ENCODE results near the gene ANKS1A.

ANKS1A gene

DNA sequence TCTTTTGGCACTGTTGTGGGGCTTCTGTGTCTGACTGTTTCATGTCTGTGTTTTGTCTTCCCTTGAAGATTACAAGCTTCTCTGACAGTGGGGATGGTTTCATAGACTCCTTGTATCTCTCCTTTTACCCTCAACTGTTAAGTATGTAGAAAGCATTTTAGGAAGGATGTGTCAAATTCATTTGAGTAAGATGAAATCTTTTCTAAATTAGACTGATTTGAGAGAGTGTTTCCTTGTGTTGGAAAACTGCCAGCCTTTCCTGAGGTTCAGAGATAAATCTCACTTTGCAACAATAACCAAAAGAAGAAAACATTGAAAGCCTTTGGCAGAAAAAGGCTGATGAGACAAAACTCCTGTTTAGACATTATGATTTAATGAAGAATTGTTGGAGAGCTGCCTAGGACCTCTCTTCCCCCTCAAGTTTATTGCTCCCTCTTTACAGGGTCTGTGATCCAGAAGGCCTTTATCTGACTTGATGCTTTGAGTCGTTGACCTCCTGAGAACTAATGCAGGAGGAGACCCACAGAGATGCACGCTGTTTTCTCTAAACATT lies 68.3 kb downstream of the ANKS1A start:
- DNase-seq (ENCODE audit: low read depth): peak; percentile 30
- no peak overlapping the region for H3K4me3 ChIP-seq (replicated peaks; ENCODE audit: low read depth, low read length)
- TF ChIP-seq, protein P1, sequence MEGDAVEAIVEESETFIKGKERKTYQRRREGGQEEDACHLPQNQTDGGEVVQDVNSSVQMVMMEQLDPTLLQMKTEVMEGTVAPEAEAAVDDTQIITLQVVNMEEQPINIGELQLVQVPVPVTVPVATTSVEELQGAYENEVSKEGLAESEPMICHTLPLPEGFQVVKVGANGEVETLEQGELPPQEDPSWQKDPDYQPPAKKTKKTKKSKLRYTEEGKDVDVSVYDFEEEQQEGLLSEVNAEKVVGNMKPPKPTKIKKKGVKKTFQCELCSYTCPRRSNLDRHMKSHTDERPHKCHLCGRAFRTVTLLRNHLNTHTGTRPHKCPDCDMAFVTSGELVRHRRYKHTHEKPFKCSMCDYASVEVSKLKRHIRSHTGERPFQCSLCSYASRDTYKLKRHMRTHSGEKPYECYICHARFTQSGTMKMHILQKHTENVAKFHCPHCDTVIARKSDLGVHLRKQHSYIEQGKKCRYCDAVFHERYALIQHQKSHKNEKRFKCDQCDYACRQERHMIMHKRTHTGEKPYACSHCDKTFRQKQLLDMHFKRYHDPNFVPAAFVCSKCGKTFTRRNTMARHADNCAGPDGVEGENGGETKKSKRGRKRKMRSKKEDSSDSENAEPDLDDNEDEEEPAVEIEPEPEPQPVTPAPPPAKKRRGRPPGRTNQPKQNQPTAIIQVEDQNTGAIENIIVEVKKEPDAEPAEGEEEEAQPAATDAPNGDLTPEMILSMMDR (IDR thresholded peaks at IDR 0.05; ENCODE audit: low read length, missing control alignments): no peak

DNA sequence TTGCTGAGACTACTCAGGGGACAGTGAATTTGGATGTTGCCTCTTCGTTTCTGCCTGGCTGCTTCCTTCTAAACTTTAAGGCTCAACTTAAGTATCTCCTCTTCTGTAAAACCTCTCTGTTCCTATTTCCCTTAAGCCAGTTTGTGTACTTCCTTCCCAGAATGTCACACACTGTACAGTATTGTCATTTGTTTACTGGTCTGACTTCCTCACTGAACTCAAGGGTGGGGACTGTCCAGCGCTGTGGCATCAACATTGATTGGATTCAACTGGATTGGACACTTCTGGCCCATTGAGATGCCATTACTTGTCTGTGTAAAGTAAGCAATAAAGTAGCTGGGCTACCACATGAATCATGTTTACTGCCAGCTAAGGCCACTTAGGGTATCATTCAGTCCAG lies 69.7 kb downstream of the ANKS1A start:
- no peak overlapping the region for H3K4me3 ChIP-seq (replicated peaks; ENCODE audit: low read depth, low read length)
- TF ChIP-seq, protein P1 (IDR thresholded peaks at IDR 0.05; ENCODE audit: low read length, missing control alignments): no peak
- DNase-seq (ENCODE audit: low read depth): no peak

DNA sequence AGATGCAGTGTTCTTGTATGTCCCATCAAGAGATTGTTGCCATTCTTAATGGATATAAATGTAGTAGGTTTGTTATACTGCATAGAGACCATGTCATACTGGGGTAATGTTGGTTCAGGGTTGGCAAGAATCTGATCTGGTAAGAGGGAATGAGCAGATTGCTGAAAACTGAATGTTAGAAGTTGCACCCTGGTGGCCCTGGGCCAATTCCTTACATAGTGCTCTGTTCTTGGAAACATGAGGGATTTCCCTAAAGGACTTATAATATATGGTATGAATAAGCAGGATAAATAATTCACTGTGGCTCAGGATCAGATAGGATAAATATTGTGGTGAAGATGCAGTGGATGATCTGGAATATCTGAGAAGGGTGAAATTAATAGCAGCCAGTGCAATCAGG lies 70.2 kb downstream of the ANKS1A start:
- H3K4me3 ChIP-seq (replicated peaks; ENCODE audit: low read depth, low read length): no peak overlapping the region
- no peak for DNase-seq (ENCODE audit: low read depth)
- TF ChIP-seq, protein P1 (IDR thresholded peaks at IDR 0.05; ENCODE audit: low read length, missing control alignments): no peak

DNA sequence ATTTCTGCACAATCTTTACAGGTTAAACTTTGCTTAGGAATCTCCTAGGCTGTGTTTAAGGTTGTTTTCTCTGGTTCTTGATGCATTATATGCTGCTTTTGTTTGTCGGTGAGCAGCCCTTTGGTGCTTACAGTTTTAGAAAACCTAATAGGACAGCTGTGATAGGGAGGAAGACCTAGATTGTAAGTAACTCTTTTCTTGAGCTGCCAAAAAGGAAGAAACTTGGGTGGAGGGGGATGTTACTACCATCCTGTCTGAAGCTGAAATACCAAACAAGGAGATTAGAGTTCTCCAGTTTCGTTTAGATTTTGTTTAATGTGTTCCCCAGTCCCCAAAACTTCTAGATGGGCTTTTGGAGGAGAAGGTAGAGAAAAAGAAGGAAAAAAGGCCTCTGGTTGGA lies 72.0 kb downstream of the ANKS1A start:
- no peak overlapping the region for H3K4me3 ChIP-seq (replicated peaks; ENCODE audit: low read depth, low read length)
- TF ChIP-seq, protein P1 (IDR thresholded peaks at IDR 0.05; ENCODE audit: low read length, missing control alignments): no peak
- no peak for DNase-seq (ENCODE audit: low read depth)

DNA sequence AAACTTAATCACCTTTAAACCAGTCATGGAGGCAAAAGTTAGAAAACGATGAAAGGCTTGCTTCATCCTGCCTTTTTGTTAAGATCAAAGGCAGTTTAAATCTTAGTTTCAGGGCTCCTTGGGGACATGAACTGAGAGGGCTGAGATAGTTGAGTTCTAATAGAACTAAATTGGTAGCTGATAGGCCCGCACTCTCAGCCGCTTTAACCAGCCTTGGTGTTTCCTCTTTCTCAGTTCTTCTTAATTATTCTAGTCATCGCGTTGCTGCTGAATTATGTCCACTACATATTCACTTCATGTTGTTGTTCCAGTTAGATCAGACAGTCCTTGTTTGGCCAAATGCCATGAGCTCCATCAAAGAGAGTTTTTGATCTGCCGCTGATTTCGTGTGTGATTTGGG lies 72.5 kb downstream of the ANKS1A start:
- TF ChIP-seq, protein P1 (IDR thresholded peaks at IDR 0.05; ENCODE audit: low read length, missing control alignments): no peak
- no peak overlapping the region for H3K4me3 ChIP-seq (replicated peaks; ENCODE audit: low read depth, low read length)
- no peak for DNase-seq (ENCODE audit: low read depth)

DNA sequence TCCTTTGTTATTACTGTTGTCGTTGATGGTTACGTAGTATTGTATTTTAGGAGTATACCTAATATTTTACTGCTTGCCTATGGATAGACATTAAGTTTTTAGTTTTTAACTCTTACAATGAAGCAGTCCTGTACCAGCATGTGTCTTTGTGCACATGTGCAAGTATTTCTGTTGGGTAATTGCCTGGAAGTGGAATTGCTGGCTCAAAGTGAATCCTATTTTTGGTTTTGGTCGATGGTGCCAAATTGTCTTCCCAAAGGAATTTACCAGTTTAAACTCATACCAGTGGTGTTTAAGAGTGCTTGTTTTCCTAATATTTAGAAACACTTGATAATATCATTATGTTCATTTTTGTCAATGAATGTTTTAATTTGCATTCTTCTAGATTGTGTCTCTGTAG lies 75.5 kb downstream of the ANKS1A start:
- TF ChIP-seq, protein P1 (IDR thresholded peaks at IDR 0.05; ENCODE audit: low read length, missing control alignments): no peak
- peak; percentile 36 for DNase-seq (ENCODE audit: low read depth)

DNA sequence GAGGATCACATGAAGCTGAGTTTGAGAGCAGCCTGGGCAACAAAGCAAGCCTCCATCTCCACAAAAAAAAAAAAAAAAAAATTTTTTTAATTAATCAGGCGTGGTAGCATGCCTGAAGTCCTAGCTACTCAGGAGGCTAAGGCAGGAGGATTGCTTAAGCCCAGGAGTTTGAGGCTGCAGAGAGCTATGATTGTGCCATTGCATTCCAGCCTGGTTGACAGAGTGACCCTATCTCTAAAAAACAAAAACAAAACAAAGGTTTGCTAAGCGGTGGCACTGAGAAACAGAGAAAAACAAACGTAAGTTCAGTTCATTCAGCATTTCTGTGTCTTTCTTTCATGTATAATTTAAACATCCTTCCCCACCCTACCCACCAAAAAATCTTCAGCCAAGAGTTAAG lies 78.4 kb downstream of the ANKS1A start:
- H3K4me3 ChIP-seq (replicated peaks; ENCODE audit: low read depth, low read length): no peak overlapping the region
- no peak for DNase-seq (ENCODE audit: low read depth)
- TF ChIP-seq, protein P1 (IDR thresholded peaks at IDR 0.05; ENCODE audit: low read length, missing control alignments): no peak

More for the DNA sequence above, 75.5 kb downstream of the ANKS1A start:
- no peak overlapping the region for H3K4me3 ChIP-seq (replicated peaks; ENCODE audit: low read depth, low read length)

Measured in fibroblast of pulmonary artery (primary cell).